GM23338 (cell line): ENCODE data around the gene CDHR3.

Source experiments
- CREB1 ChIP-seq: fragments of 250-450 bp; sonication (Bioruptor Pico); IDR thresholded peaks from 2 replicates; pipeline ENCODE4 v1.5.0; 2020; ENCODE audit warnings: low read depth, mild to moderate bottlenecking, moderate library complexity
- CTCF ChIP-seq, 2 experiments: fragments of 200-600 bp in 1 of 2; sonication (generic) in 1 of 2; conservative IDR thresholded peaks; 2 replicates each; pipeline versions ENCODE4 v1.5.1 to v1.6.1; 2016 to 2017; ENCODE audit warnings: antibody characterized with exemption in 2 of 2, low read depth in 2 of 2, mild to moderate bottlenecking in 2 of 2, moderate library complexity in 1 of 2
- EZH2 ChIP-seq: fragments of 200-600 bp; sonication (generic); IDR thresholded peaks from one replicate; pipeline ENCODE4 v1.8.0; 2017; ENCODE audit warnings: antibody characterized with exemption, mild to moderate bottlenecking, low read depth; ENCODE audit not compliant: unreplicated experiment
- EZH2phosphoT487 ChIP-seq: fragments of 200-600 bp; sonication (generic); IDR thresholded peaks from one replicate; pipeline ENCODE4 v1.8.1; 2018; ENCODE audit warnings: antibody characterized with exemption; ENCODE audit not compliant: unreplicated experiment
- JUNB ChIP-seq: IDR thresholded peaks from one replicate; pipeline ENCODE4 v1.6.1; 2016; ENCODE audit warnings: antibody characterized with exemption; ENCODE audit not compliant: unreplicated experiment
- NANOG ChIP-seq: IDR thresholded peaks from 2 replicates; pipeline ENCODE4 v1.6.1; 2016; ENCODE audit warnings: antibody characterized with exemption, borderline replicate concordance
- POLR2AphosphoS5 ChIP-seq: IDR thresholded peaks from 2 replicates; pipeline ENCODE4 v1.6.1; 2016; ENCODE audit warnings: antibody characterized with exemption, low read depth
- REST ChIP-seq: IDR thresholded peaks from one replicate; pipeline ENCODE4 v1.6.1; 2018; ENCODE audit warnings: antibody characterized with exemption; ENCODE audit not compliant: unreplicated experiment
- ZNF114 ChIP-seq: fragments of 250-450 bp; sonication (Bioruptor Pico); IDR thresholded peaks from 2 replicates; pipeline ENCODE4 v1.5.0; 2020; ENCODE audit warnings: mild to moderate bottlenecking, moderate library complexity
- ZNF331 ChIP-seq: fragments of 250-450 bp; sonication (Bioruptor Pico); IDR thresholded peaks from 2 replicates; pipeline ENCODE4 v1.5.0; 2020; ENCODE audit warnings: low read depth, mild to moderate bottlenecking, moderate library complexity
- TF ChIP-seq, protein P1 (sequence below): IDR thresholded peaks from 2 replicates; pipeline ENCODE4 v1.6.1; 2016; ENCODE audit warnings: antibody characterized with exemption

DNA sequence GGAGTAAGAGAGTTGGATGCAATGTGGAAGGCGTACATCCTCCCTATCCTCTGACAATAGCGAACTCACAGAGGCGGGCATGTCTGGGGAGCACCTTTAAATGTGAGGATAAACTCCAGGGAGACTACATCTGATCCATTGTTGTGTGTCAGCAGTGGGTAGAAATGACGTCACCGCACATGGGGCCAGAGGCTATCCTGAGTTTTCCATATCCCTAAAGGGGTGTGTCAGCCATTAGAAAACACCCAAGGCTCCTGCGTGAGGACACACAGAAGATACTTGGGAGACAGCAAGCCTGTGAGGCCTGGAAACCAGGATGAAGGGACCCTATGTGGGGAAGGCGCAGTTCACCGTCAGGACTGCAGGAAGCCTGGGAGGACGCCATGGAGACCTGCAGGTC lies 17.2 kb upstream of the CDHR3 start:
- TF ChIP-seq CTCF (conservative IDR thresholded peaks at IDR 0.05; ENCODE audit: low read depth in 2 of 2) (no peak), EZH2phosphoT487 (no peak), REST (no peak), EZH2 (no peak), POLR2AphosphoS5 (no peak), ZNF114 (no peak), NANOG (no peak), CREB1 (CRISPR knock-in tag) (no peak), ZNF331 (CRISPR knock-in tag) (no peak), JUNB (no peak)
- TF ChIP-seq, protein P1, sequence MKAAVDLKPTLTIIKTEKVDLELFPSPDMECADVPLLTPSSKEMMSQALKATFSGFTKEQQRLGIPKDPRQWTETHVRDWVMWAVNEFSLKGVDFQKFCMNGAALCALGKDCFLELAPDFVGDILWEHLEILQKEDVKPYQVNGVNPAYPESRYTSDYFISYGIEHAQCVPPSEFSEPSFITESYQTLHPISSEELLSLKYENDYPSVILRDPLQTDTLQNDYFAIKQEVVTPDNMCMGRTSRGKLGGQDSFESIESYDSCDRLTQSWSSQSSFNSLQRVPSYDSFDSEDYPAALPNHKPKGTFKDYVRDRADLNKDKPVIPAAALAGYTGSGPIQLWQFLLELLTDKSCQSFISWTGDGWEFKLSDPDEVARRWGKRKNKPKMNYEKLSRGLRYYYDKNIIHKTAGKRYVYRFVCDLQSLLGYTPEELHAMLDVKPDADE = no peak
